HT-29 (cell line): ENCODE data around the gene ZNF354B. TPM values are rescaled to one million over a fixed set of nuclear protein-coding genes. Genes with fewer than 3 reads are reported as not detected.
"Not testable (repeated sequence)": the region's sequence is repeated elsewhere in the genome, so short reads cannot be mapped to it uniquely, and the experiment has no call there.

Source experiments
- DNase-seq: peaks from one replicate; pipeline ENCODE4 v3.0.0-alpha.2; 2015; ENCODE audit warnings: low spot score
- total RNA-seq: library from RNA; depleted of rRNA; stranded (reverse); fragments of >200 nt; shearing (Covaris generic); gene quantifications from 2 replicates; pipeline ENCODE4 v1.2.3, GENCODE V29; 2014; rRNA removed

ZNF354B gene
- total RNA-seq, result 12.4 and 13.2 TPM in 2 replicates

- DNase-seq, result peak; percentile 88
Measured at GRCh38 chr5:178859625-178860521, at the start of gene ZNF354B. Gene ZNF354B (plus strand): TSS chr5:178859953. CDS start chr5:178861048, 1,095 bp downstream.

GRCh38 chr5:178817506-178817905 is 42.2 kb upstream of the ZNF354B start:
- no peak for DNase-seq

GRCh38 chr5:178818094-178818493 is 41.7 kb upstream of the ZNF354B start:
- DNase-seq, result no peak

DNA sequence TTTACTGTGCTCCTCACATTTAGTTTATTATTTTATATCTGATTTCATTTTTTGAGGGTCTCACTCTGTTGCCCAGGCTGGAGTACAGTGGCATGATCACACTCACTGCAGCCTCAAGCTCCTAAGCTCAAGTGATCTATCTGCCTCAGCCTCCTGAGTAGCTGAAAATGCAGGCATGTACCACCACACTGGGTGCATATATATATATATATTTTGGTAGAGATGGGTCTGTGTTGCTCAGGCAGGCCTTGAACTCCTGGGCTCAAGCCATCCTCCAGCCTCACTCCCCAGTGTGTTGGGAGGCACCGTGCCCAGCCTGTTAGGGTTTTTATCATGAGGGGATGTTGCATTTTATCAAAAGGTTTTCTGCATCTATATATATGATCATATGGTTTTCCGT is 39.8 kb upstream of the ZNF354B start:
- DNase-seq, result no peak

GRCh38 chr5:178825444-178825843 is 34.3 kb upstream of the ZNF354B start:
- no peak for DNase-seq

DNA sequence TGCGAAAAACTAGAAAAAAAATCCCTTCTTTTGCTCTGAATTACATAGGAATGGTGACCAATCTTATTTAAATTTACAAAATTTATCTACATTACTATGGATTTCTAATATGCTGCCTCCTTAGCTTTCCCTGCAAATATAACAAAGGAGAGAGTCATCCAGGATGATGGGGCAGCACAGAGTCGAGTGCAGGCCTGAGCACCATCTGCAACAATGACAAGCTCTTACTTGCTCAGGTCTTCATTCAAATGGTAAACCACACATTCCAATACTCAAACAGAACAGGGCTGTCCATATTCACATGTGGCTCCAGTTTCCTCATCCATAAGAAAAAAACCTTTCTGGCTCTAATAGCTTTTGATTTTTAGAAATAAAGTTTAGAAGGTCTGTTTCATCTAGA is 33.5 kb upstream of the ZNF354B start:
- no peak for DNase-seq

DNA sequence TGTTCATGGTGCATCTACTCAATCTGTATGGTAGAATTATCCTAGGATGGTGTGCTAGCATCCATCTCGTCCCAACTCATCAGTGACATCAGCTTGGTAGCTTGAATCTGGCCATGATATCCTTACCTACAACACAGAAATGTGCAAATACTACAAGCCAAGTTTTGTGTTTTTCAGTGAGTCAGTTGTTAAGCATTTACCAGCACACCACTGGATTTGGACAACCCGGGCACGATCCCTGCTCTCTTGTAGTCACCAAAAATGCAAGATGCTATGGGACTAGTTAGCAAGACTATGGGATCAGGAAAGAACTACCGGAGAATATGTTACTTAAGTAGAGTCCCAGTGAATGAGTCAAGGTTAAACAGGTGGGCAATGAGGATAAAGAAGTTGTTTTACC is 32.1 kb upstream of the ZNF354B start:
- DNase-seq, result no peak

- no peak for DNase-seq
Measured at GRCh38 chr5:178831049-178831448, 28.7 kb upstream of the ZNF354B start.

GRCh38 chr5:178832618-178833201 is 27.0 kb upstream of the ZNF354B start:
- DNase-seq, result no peak

DNA sequence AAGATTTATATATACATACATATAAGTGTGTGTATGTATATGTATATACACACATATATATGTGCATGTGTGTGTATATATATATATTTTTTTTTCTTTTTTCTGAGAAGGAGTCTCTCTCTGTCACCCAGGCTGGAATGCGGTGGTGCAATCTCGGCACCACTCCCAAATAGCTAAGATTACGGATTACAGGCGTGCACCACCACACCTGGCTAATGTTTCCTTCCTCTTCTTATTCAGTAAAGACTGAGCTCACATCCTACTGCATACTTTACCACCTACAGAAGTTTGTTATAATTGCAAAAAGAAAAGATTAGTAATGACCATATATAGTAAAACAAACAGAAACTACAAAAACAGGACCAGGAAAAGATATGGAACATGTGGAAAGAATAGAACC is 23.1 kb upstream of the ZNF354B start:
- no peak for DNase-seq

DNA sequence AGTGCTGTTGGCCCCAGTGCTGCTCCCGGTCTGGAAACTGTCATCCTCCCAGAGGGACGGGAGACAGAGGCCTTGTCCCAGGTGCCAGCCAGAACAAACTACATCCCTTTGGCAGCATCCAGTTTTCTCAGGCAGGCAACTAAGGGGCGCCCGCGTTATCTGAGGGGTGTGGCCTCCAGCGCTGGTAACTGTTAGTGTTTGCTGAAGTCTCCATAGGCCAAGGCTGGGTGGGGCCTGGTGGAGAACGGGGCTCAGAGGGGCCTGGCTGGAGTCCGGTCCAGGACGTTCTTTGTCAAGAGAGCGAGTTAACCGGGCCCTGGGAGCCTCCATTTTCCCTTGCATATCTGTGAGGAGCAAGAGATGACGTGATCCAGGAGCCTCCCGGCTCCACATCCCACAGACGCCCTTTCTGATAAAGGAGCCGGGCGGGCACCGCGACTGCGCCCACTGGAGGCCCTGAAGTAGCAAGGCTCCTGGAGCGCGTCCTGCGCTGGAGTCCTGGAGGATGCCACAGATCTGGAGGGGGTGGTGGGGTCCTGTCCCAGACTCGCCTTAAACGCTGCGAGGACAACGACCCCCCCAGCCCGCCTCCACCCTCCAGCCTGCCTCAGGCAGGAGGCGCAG is 20.9 kb upstream of the ZNF354B start:
- not testable (repeated sequence) for DNase-seq

- peak; percentile 71 for DNase-seq
Measured at GRCh38 chr5:178839319-178839704, 20.4 kb upstream of the ZNF354B start.

DNA sequence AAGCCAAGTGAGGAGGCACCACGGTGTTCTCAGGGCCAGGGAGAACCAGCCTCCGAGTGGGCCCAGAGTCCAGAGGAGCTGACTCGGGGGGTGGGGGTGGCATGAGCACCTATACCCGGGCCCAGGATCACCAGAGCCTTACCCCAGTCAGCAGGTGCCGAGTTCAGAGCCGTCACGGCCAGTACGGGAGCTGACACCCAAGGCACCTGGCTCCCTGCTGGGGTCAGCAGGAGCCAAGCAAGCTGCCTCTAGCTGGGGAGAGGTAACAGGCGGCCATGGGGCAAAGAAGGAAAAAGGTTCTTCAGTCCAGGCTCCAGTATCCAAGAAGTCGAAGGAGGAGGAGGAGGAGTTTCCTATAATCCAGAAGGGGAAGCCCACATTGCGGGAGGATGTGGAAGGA is 19.4 kb upstream of the ZNF354B start:
- DNase-seq, result not testable (repeated sequence)

DNA sequence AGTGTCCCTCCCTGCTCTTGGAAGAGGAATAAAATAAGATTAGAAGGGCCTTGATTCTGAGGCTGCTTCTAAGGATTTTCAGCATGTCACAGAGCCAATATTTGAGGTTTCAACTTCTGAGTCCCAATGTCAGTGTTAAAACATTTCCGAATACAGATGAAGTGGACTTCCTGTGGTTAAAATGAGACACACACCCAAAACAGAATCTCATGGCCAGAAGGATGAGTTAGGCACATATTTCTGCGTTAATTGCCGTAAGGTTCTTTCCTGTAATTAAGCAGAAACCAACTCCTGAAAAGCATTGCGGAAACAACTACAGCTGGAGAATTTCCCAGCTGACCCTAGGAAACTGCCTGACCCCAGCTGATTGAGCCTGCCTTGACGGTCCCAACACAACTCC is 10.4 kb upstream of the ZNF354B start:
- DNase-seq, result no peak

GRCh38 chr5:178851951-178852350 is 7.8 kb upstream of the ZNF354B start:
- no peak for DNase-seq

GRCh38 chr5:178854284-178854683 is 5.5 kb upstream of the ZNF354B start:
- no peak for DNase-seq

DNA sequence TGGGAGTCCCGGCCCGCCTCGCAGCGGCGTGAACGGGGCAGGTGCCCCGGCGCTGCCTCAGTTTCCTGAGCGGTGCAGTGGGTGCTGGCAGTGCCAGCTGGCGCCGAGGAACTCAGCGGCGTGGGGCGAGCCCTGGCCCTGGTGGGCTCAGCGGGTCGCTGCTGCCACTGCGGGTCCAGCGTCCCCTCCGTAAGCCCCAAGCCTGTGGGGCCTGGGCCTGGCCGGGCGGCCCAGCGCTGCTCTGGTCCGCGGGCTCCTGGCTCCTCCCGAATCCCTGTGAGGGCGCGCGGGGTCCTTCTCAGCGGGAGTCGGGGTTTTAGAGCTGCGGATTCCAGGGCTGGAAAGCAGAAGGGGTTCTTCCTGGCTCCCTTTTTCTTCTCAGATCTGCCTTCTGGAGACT is 862 bp downstream of the ZNF354B start:
- not testable (repeated sequence) for DNase-seq

DNA sequence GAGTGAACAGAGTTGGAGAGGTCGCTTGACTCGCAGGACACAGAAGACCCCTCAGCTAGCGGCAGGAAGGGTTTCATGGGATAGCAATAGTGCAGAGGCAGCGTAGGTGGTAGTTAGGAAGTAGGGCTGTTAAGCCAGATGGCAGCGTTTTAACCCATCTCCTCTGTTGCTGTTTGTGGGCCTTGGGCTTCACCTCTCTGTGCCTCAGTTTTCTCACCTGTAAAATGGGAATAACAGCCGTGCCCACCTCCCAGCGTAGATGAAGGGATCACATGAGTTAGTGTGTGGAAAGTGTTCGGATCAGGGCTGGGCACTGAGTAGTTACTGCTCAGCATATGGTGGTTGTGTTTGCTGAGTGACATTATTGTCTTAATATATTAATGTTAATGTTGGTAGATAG is 1.9 kb downstream of the ZNF354B start:
- no peak for DNase-seq

DNA sequence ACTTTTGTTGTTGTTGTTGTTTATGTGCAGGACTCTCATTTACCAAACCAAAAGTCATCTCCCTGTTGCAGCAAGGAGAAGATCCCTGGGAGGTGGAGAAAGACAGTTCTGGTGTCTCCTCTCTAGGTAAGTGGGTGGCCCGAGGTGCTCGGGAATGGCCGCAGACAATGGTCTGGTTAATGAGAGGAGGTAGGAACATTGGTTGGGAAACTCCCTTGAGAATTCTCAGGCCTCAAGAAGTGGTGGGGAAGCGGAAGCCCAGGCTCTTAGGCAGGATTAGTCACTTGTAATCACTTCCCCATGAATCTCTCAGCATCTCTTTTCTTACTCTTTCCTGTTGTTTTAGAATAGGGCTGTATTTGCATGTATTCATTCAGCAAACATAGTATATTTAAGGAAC is 7.2 kb downstream of the ZNF354B start:
- no peak for DNase-seq

- no peak for DNase-seq
Measured at GRCh38 chr5:178869577-178869976, 9.8 kb downstream of the ZNF354B start.

DNA sequence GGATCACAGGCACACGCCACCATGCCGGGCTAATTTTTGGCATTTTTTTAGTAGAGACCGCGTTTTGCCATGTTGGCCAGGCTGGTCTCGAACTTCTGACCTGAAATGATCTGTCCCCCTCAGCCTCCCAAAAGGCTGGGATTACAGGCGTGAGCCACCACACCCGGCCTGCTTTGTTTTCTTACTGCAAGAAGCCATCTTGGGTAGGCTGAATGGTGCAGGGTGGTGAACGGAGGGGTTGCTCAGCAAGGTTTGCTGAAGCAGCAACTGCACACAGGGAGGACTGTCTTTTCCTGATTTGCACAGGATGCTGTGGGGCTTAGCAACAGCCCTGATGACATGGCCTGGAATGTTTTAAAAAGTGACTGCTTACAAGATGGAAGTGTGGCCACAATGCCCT is 10.7 kb downstream of the ZNF354B start:
- no peak for DNase-seq

- no peak for DNase-seq
Measured at GRCh38 chr5:178872302-178872701, 12.5 kb downstream of the ZNF354B start.
